NCI-H1105 treated with DMSO at 0.1 percent for 48 hours (cell line): ENCODE data around the gene R3HDM4.
A peak's percentile ranks its signal among the peaks of the same experiment; 100 is the strongest.
"Not testable (repeated sequence)": the region's sequence is repeated elsewhere in the genome, so short reads cannot be mapped to it uniquely, and the experiment has no call there.

Experiments
- DNase-seq: peaks from one replicate; lab custom pipeline; 2025; lab: John Stamatoyannopoulos, UW

R3HDM4 gene

GRCh38 chr19:913080-913748 is at the start of gene R3HDM4:
Gene R3HDM4 (minus strand): TSS chr19:913219. CDS start chr19:913157, 62 bp downstream.
- DNase-seq: peak; percentile 34

GRCh38 chr19:961866-962620 is 49.0 kb upstream of the R3HDM4 start:
- no peak for DNase-seq

- no peak for DNase-seq
Measured at GRCh38 chr19:960601-960938, 47.6 kb upstream of the R3HDM4 start.

- DNase-seq: no peak
Measured at GRCh38 chr19:960020-960419, 47.0 kb upstream of the R3HDM4 start.

- no peak for DNase-seq
Measured at GRCh38 chr19:958967-959855, 46.2 kb upstream of the R3HDM4 start.

GRCh38 chr19:957578-957977 is 44.6 kb upstream of the R3HDM4 start:
- DNase-seq: not testable (repeated sequence)

- DNase-seq: no peak
Measured at GRCh38 chr19:956766-957440, 43.9 kb upstream of the R3HDM4 start.

- DNase-seq: no peak
Measured at GRCh38 chr19:955803-956765, 43.1 kb upstream of the R3HDM4 start.

GRCh38 chr19:954672-955494 is 41.9 kb upstream of the R3HDM4 start:
- no peak for DNase-seq

- no peak for DNase-seq
Measured at GRCh38 chr19:954272-954671, 41.3 kb upstream of the R3HDM4 start.

- DNase-seq: no peak
Measured at GRCh38 chr19:953445-954271, 40.6 kb upstream of the R3HDM4 start.

- DNase-seq: no peak
Measured at GRCh38 chr19:952680-953444, 39.8 kb upstream of the R3HDM4 start.

- no peak for DNase-seq
Measured at GRCh38 chr19:952049-952679, 39.1 kb upstream of the R3HDM4 start.

GRCh38 chr19:950352-951066 is 37.5 kb upstream of the R3HDM4 start:
- DNase-seq: no peak

GRCh38 chr19:948842-949496 is 36.0 kb upstream of the R3HDM4 start:
- no peak for DNase-seq

GRCh38 chr19:947707-948539 is 34.9 kb upstream of the R3HDM4 start:
- DNase-seq: no peak
